H1 (cell line): ENCODE data around the gene COPS6. TPM values are rescaled to one million over a fixed set of nuclear protein-coding genes. Genes with fewer than 3 reads are reported as not detected.

Experiments
- CTCF ChIA-PET: fragments of 300-600 bp; sonication (Branson Sonifier 250); formaldehyde crosslinking; loops from one replicate; lab custom pipeline; 2021; ENCODE audit not compliant: partially characterized antibody; lab: Charles Lee
- POLR2A ChIA-PET: fragments of 300-600 bp; sonication (Branson Sonifier 250); formaldehyde crosslinking; loops from one replicate; lab custom pipeline; 2021; ENCODE audit warnings: inconsistent platforms; ENCODE audit not compliant: partially characterized antibody; lab: Charles Lee
- DNase-seq, 2 experiments: peaks; one replicate each; pipeline versions ENCODE4 v3.0.0 to v3.0.0-alpha.2; 2010 to 2022; ENCODE audit warnings: low spot score in 2 of 2, low read depth in 1 of 2, mixed read lengths in 1 of 2
- FAIRE-seq: peaks from 2 replicates; lab custom pipeline; 2011; peaks lifted over from hg19 to GRCh38; lab: Jason Lieb, UNC
- H2AFZ ChIP-seq: 2 replicates; pipeline ENCODE4 v1.8.1; 2012; ENCODE audit warnings: low read length, inconsistent platforms
- H2AK5ac ChIP-seq: 2 replicates; pipeline ENCODE4 v1.6.1; 2013; ENCODE audit warnings: low read depth, low read length
- H2BK120ac ChIP-seq: replicated peaks from 2 replicates; pipeline ENCODE3; 2013; ENCODE audit warnings: low read depth, low read length, inconsistent platforms
- H2BK12ac ChIP-seq: 2 replicates; pipeline ENCODE4 v1.6.1; 2013; ENCODE audit warnings: low read depth, low read length
- H2BK15ac ChIP-seq: 2 replicates; pipeline ENCODE4 v1.6.1; 2013; ENCODE audit warnings: low read length
- H2BK20ac ChIP-seq: 2 replicates; pipeline ENCODE4 v1.6.1; 2013; ENCODE audit warnings: low read length
- H2BK5ac ChIP-seq: 2 replicates; pipeline ENCODE4 v1.6.1; 2013; ENCODE audit warnings: low read depth, low read length
- H3K14ac ChIP-seq: 2 replicates; pipeline ENCODE4 v1.6.1; 2013; ENCODE audit warnings: inconsistent platforms; ENCODE audit not compliant: insufficient read length
- H3K18ac ChIP-seq: 2 replicates; pipeline ENCODE4 v1.6.1; 2013; ENCODE audit warnings: low read length; ENCODE audit errors: extremely low read depth
- H3K23ac ChIP-seq: 2 replicates; pipeline ENCODE4 v1.6.1; 2013; ENCODE audit warnings: inconsistent platforms; ENCODE audit not compliant: insufficient read length
- H3K23me2 ChIP-seq: 2 replicates; pipeline ENCODE4 v1.6.1; 2013; ENCODE audit warnings: low read depth, low read length
- H3K27ac ChIP-seq: 2 replicates; pipeline ENCODE4 v1.6.1; 2011; ENCODE audit warnings: low read depth, low read length, inconsistent platforms
- H3K27me3 ChIP-seq, 4 experiments: replicated peaks in 1 of 4; 1 replicate in 1 of 4; 2 replicates in 3 of 4; pipeline versions ENCODE4 v1.6.1 to v1.8.1; 2011 to 2013; ENCODE audit warnings: low read length in 3 of 4, mild to moderate bottlenecking in 3 of 4, inconsistent platforms in 2 of 4, mixed read lengths in 2 of 4, moderate library complexity in 1 of 4; ENCODE audit not compliant: control insufficient read depth in 3 of 4, insufficient read depth in 3 of 4; ENCODE audit errors: extremely low read depth in 1 of 4
- H3K36me3 ChIP-seq, 4 experiments: 2 replicates each; pipeline versions ENCODE4 v1.6.1 to v1.8.1; 2011 to 2013; ENCODE audit warnings: mild to moderate bottlenecking in 4 of 4, low read length in 3 of 4, moderate library complexity in 2 of 4, control low read depth in 1 of 4, inconsistent platforms in 1 of 4; ENCODE audit not compliant: insufficient read depth in 4 of 4, control insufficient read depth in 2 of 4
- H3K4ac ChIP-seq: replicated peaks from 2 replicates; pipeline ENCODE3; 2013; ENCODE audit warnings: low read length, low read depth, mixed read lengths, inconsistent platforms; ENCODE audit not compliant: insufficient read length
- H3K4me1 ChIP-seq, 4 experiments: replicated peaks in 1 of 4; 1 replicate in 1 of 4; 2 replicates in 3 of 4; pipeline versions ENCODE4 v1.6.1 to v1.8.1; 2011 to 2013; ENCODE audit warnings: low read length in 3 of 4, inconsistent platforms in 2 of 4, mixed read lengths in 1 of 4; ENCODE audit not compliant: insufficient read depth in 4 of 4, control insufficient read depth in 3 of 4
- H3K4me2 ChIP-seq, 2 experiments: 2 replicates each; pipeline versions ENCODE4 v1.6.1 to v1.8.1; 2011 to 2013; ENCODE audit warnings: low read depth in 2 of 2, low read length in 2 of 2, control low read depth in 1 of 2, inconsistent platforms in 1 of 2, mild to moderate bottlenecking in 1 of 2; ENCODE audit not compliant: insufficient read depth in 1 of 2
- H3K4me3 ChIP-seq, 4 experiments: fragments of 200-600, 300-600 bp in 1 of 4; sonication (generic), shearing (Covaris generic), sonication (Bioruptor Twin) in 1 of 4; 2 replicates each; pipeline versions ENCODE4 v1.5.1 to v1.8.1; 2011 to 2016; ENCODE audit warnings: low read length in 4 of 4, low read depth in 3 of 4, control low read depth in 2 of 4, inconsistent platforms in 2 of 4, mild to moderate bottlenecking in 2 of 4, mixed read lengths in 1 of 4, moderate library complexity in 1 of 4; ENCODE audit not compliant: insufficient read depth in 2 of 4; ENCODE audit errors: extremely low read depth in 1 of 4
- H3K56ac ChIP-seq: replicated peaks from 2 replicates; pipeline ENCODE3; 2013; ENCODE audit warnings: low read depth, mild to moderate bottlenecking, mixed read lengths, low read length, inconsistent platforms; ENCODE audit not compliant: insufficient read length
- H3K79me1 ChIP-seq: 2 replicates; pipeline ENCODE4 v1.6.1; 2013; ENCODE audit warnings: low read depth, low read length, control low read depth
- H3K79me2 ChIP-seq, 2 experiments: 2 replicates each; pipeline versions ENCODE4 v1.6.1 to v1.8.1; 2012 to 2013; ENCODE audit warnings: low read length in 2 of 2, mild to moderate bottlenecking in 2 of 2, inconsistent platforms in 1 of 2; ENCODE audit not compliant: insufficient read depth in 2 of 2, control insufficient read depth in 1 of 2
- H3K9ac ChIP-seq, 4 experiments: replicated peaks in 1 of 4; 1 replicate in 1 of 4; 2 replicates in 3 of 4; pipeline versions ENCODE4 v1.6.1 to v1.8.1; 2011 to 2013; ENCODE audit warnings: low read depth in 3 of 4, low read length in 3 of 4, control low read depth in 2 of 4, mild to moderate bottlenecking in 2 of 4, moderate library complexity in 2 of 4, inconsistent platforms in 1 of 4; ENCODE audit errors: extremely low read depth in 1 of 4
- H3K9me3 ChIP-seq, 2 experiments: 2 replicates each; pipeline versions ENCODE4 v1.6.1 to v1.8.1; 2012 to 2013; ENCODE audit warnings: mild to moderate bottlenecking in 2 of 2, moderate library complexity in 2 of 2, control low read depth in 1 of 2, inconsistent platforms in 1 of 2, low read depth in 1 of 2, low read length in 1 of 2, mixed read lengths in 1 of 2; ENCODE audit not compliant: insufficient read depth in 2 of 2
- H4K20me1 ChIP-seq, 2 experiments: replicated peaks in 1 of 2; 2 replicates each; pipeline versions ENCODE3 to v1.8.1; 2011 to 2013; ENCODE audit warnings: inconsistent platforms in 2 of 2, low read length in 2 of 2, mild to moderate bottlenecking in 1 of 2; ENCODE audit not compliant: insufficient read depth in 2 of 2, control insufficient read depth in 1 of 2
- H4K5ac ChIP-seq: 2 replicates; pipeline ENCODE4 v1.6.1; 2013; ENCODE audit warnings: low read length, low read depth, mixed read lengths, inconsistent platforms; ENCODE audit not compliant: insufficient read length
- H4K8ac ChIP-seq: 2 replicates; pipeline ENCODE4 v1.8.0; 2013; ENCODE audit warnings: mild to moderate bottlenecking, moderate library complexity, low read length, inconsistent platforms; ENCODE audit not compliant: insufficient read depth; ENCODE audit errors: extremely low read depth
- H4K91ac ChIP-seq: replicated peaks from 2 replicates; pipeline ENCODE3; 2013; ENCODE audit warnings: low read length, mixed read lengths, inconsistent platforms; ENCODE audit not compliant: insufficient read length
- JUND ChIP-seq: IDR thresholded peaks from 2 replicates; pipeline ENCODE4 v1.6.1; 2011; ENCODE audit warnings: mild to moderate bottlenecking, improper control_type of control experiment, low read length
- KDM4A ChIP-seq: IDR thresholded peaks from one replicate; pipeline ENCODE4 v1.7.1; 2012; ENCODE audit warnings: low read depth, mild to moderate bottlenecking, moderate library complexity, low read length, inconsistent platforms; ENCODE audit not compliant: severe bottlenecking
- POU5F1 ChIP-seq: IDR thresholded peaks from 2 replicates; pipeline ENCODE4 v1.6.1; 2011; ENCODE audit warnings: low read depth, mild to moderate bottlenecking, low read length, moderate library complexity
- whole genome bisulfite sequencing, 2 experiments: shearing (Covaris generic) in 1 of 2; methylation state at CpG; one replicate each; pipeline versions ENCODE4 v1.1.6 to v1.1.7; 2013 to 2015; ENCODE audit warnings: low lambda C conversion rate in 2 of 2, mixed read lengths in 2 of 2, inconsistent platforms in 1 of 2, low coverage in 1 of 2, missing lambda C conversion rate in 1 of 2; ENCODE audit not compliant: insufficient replicate concordance in 2 of 2, insufficient coverage in 1 of 2, insufficient read length in 1 of 2; ENCODE audit errors: extremely low coverage in 1 of 2, missing lambda C conversion rate in 1 of 2; 5-methylcytosine and 5-hydroxymethylcytosine counted together
- polyA plus RNA-seq, 7 experiments: library from polyadenylated mRNA; depleted of rRNA in 3 of 7; stranded (reverse) in 5 of 7; unstranded in 2 of 7; fragments of >200 nt in 5 of 7; fragments of 200-250 nt in 2 of 7; gene quantifications; 1 replicate in 5 of 7; 2 replicates in 1 of 7; 4 replicates in 1 of 7; pipeline versions ENCODE4 v1.2.1 to v1.2.3, GENCODE V29; 2011 to 2013; ENCODE audit warnings: missing spikeins in 2 of 7, mixed read lengths in 2 of 7
- total RNA-seq: library from RNA; stranded (reverse); fragmentation: NEBNext Ultra II Directional; extraction: Animal tissue kit (Norgen Biotek cat#: 25700); gene quantifications from 2 replicates; pipeline ENCODE4 v1.2.1, GENCODE V29; 2021

Gene COPS6
- total and polyA plus RNA-seq, 2 of the 8 experiments (the other 6 are each of a cell fraction or from before 2014, with no cell fraction given): 127 to 225 TPM

- 95% methylated on average over 10 of the region's 10 CpGs; no CpG with 5 or more reads in 1 of the 2 experiments for WGBS, 2 experiments
- no peak overlapping the region for H3K4ac ChIP-seq
- CTCF ChIA-PET: interaction anchor here (0.7 to 1.7 kb wide), 2 partner anchors 9 to 42 kb away, joined by 3 read pairs; partner anchors contain the start of gene ZKSCAN1
- no peaks in the 10 kb centered on the region for H3K4me1 ChIP-seq
- no peak for TF ChIP-seq POU5F1
- TF ChIP-seq KDM4A: no peak
- no peak for TF ChIP-seq JUND
- H3K4me3 ChIP-seq: no peak overlapping the region
- H3K9me3 ChIP-seq: no peaks in the 10 kb centered on the region
- H2AK5ac ChIP-seq: no peak overlapping the region
- no peak overlapping the region for H4K8ac ChIP-seq
- H2BK120ac ChIP-seq: no peak overlapping the region
- peaks cover 0 to 1% (median 0%) of the 10 kb centered on the region in 4 experiments; a peak in 1 of 7 replicates for H3K27me3 ChIP-seq
- no peak for FAIRE-seq
- H3K14ac ChIP-seq: no peak overlapping the region
- no peak overlapping the region for H4K5ac ChIP-seq
- H3K4me2 ChIP-seq: no peak overlapping the region
- no peak for DNase-seq
- H3K18ac ChIP-seq: no peak overlapping the region
- H3K27ac ChIP-seq: no peak overlapping the region
- H3K79me2 ChIP-seq: peaks cover 0 to 18% of the 10 kb centered on the region in 2 experiments; a peak in 2 of 4 replicates
- no peak overlapping the region for H4K91ac ChIP-seq
- H2BK20ac ChIP-seq: no peak overlapping the region
- H3K36me3 ChIP-seq: peaks cover 15 to 41% (median 29%) of the 10 kb centered on the region in 4 experiments
- no peak overlapping the region for H2BK15ac ChIP-seq
- peaks cover 3% of the 10 kb centered on the region; the same call in 1 of the 2 replicates for H3K79me1 ChIP-seq
- H2AFZ ChIP-seq: no peak overlapping the region
- H4K20me1 ChIP-seq: peaks cover 0 to 3% of the 10 kb centered on the region in 2 experiments
- POLR2A ChIA-PET: interaction anchor here (18.6 kb wide), 1 partner anchor 15 kb away, joined by 294 read pairs; the partner anchor contains the start of gene ZNF3
- no peaks in the 10 kb centered on the region; the same call in 1 of the 2 replicates for H3K23me2 ChIP-seq
- H3K56ac ChIP-seq: no peak overlapping the region
- no peak overlapping the region for H3K9ac ChIP-seq
- no peak overlapping the region for H3K23ac ChIP-seq
- no peak overlapping the region for H2BK5ac ChIP-seq
- no peak overlapping the region for H2BK12ac ChIP-seq
These were observed 31.8 kb upstream of the COPS6 start for GRCh38 chr7:100057006-100057405.
